Prostate gland (tissue), 2 donors: ENCODE results near the gene OR4D6.

Source experiments
- CTCF ChIP-seq, 4 experiments: fragments of 200-600 bp in 2 of 4; fragments of 450-650 bp in 2 of 4; sonication (generic) in 2 of 4; IDR thresholded peaks; 1 replicate in 3 of 4; 2 replicates in 1 of 4; pipeline ENCODE4 v1.5.1; 2016 to 2019; ENCODE audit warnings: antibody characterized with exemption in 4 of 4, mild to moderate bottlenecking in 2 of 4, moderate library complexity in 2 of 4
- POLR2A ChIP-seq: fragments of 450-650 bp; IDR thresholded peaks from one replicate; pipeline ENCODE4 v1.6.1; 2016; ENCODE audit warnings: antibody characterized with exemption, mild to moderate bottlenecking

GRCh38 chr11:59425131-59425530 is 31.6 kb upstream of the OR4D6 start:
- TF ChIP-seq CTCF (IDR thresholded peaks at IDR 0.05) (no peak), POLR2A (no peak)
